ENCODE results near the gene CLC.

The CLC gene

DNA sequence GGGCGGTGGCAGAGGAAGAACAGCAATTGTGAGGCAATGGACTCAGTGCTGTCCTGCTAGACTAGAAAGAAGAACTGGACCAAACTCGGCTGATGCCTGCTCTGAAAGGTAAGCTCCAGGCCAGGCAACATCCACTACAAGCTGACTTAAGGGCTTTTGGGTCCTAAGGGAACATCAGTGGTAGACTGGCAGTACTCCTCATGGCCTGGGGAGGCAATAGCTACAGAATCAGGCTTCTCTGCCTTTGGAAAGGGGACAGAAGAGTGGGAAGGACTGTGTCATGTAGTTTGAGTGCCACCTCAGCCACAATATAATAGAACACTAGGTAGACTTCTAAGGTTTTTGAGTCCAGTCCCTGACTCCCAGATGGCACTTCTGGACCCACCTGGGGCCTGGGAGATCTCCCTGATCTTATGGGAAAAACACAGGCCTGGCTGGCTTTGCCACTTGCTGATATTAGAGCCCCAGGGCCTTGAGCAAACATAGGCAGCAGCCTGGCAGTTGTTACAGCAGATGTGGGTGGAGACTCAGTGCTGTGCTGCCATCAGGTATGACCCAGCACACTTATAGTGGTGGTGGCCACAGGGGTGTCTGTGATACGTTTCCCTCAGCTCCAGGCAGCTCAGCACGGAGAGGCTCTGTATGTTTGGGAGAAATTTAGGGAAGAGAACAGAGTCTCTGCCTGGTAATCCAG lies 9.2 kb upstream of the CLC start (continued):
- TF ChIP-seq ZNF112 (tag by site-specific recombination; IDR thresholded peaks at IDR 0.05), result no peak
- TF ChIP-seq ZNF600 (tag by site-specific recombination; IDR thresholded peaks at IDR 0.05), result no peak
- TF ChIP-seq GLI4 (tag by site-specific recombination; IDR thresholded peaks at IDR 0.05), result no peak
- TF ChIP-seq TCF7L2 (IDR thresholded peaks at IDR 0.05; ENCODE audit: borderline replicate concordance, low read depth, low read length), result no peak
- TF ChIP-seq ZNF266 (tag by site-specific recombination; IDR thresholded peaks at IDR 0.05; ENCODE audit: low read depth), result no peak
- no peak for TF ChIP-seq ZNF391 (tag by site-specific recombination; IDR thresholded peaks at IDR 0.05; ENCODE audit: borderline replicate concordance, low read depth)
- no peak for TF ChIP-seq ZNF404 (tag by site-specific recombination; IDR thresholded peaks at IDR 0.05)
- no peak for TF ChIP-seq ZNF132 (tag by site-specific recombination; IDR thresholded peaks at IDR 0.05; ENCODE audit: borderline replicate concordance)
- TF ChIP-seq, protein P1, sequence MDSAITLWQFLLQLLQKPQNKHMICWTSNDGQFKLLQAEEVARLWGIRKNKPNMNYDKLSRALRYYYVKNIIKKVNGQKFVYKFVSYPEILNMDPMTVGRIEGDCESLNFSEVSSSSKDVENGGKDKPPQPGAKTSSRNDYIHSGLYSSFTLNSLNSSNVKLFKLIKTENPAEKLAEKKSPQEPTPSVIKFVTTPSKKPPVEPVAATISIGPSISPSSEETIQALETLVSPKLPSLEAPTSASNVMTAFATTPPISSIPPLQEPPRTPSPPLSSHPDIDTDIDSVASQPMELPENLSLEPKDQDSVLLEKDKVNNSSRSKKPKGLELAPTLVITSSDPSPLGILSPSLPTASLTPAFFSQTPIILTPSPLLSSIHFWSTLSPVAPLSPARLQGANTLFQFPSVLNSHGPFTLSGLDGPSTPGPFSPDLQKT (IDR thresholded peaks at IDR 0.05; ENCODE audit: borderline replicate concordance, low read depth, low read length), result no peak
- TF ChIP-seq HOXA7 (CRISPR knock-in tag; IDR thresholded peaks at IDR 0.05; ENCODE audit: borderline replicate concordance), result no peak

DNA sequence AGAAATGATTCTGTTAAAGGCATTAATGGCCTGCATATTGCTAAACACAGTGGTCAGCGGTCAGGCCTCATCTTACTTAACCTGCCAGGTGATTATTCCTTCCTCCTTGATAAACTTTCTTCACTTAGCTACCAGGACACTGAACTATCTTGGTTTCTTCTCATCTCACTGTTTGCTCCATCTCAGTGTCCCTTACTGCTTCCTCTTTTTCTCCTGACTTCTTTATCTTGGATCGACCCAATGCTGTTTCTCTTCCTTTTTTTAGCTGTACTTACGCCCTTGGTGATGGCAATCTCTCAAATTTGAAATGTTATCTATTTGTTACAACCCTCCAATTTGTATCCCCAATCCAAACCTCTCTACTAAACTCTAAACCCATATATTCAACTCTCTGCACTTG lies 7.8 kb upstream of the CLC start:
- Histone ChIP-seq H3K36me3 (ENCODE audit: control insufficient read depth in 2 of 2, insufficient read depth in 1 of 2, low read length in 2 of 2) (no peaks in the 10 kb centered on the region; a peak in 1 of 3 replicates), H3K4me3 (ENCODE audit: low read depth, low read length) (no peak overlapping the region), H3K9me3 (ENCODE audit: control insufficient read depth, insufficient read depth, low read depth, low read length) (no peaks in the 10 kb centered on the region), H3K27ac (ENCODE audit: extremely low read depth, low read depth, low read length) (no peak overlapping the region), H3K4me1 (ENCODE audit: control insufficient read depth, insufficient read depth, low read length) (no peaks in the 10 kb centered on the region)
- CTCF ChIA-PET, result interaction anchor here (0.7 to 1.6 kb wide), 5 partner anchors 14 to 1168 kb away, joined by 3 to 4 read pairs (median 3); no protein-coding TSS in a partner anchor
- TF ChIP-seq, protein P2, sequence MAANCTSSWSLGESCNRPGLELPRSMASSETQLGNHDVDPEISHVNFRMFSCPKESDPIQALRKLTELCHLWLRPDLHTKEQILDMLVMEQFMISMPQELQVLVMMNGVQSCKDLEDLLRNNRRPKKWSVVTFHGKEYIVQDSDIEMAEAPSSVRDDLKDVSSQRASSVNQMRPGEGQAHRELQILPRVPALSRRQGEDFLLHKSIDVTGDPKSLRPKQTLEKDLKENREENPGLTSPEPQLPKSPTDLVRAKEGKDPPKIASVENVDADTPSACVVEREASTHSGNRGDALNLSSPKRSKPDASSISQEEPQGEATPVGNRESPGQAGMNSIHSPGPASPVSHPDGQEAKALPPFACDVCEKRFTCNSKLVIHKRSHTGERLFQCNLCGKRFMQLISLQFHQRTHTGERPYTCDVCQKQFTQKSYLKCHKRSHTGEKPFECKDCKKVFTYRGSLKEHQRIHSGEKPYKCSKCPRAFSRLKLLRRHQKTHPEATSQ (tag by site-specific recombination; IDR thresholded peaks at IDR 0.05), result no peak
- TF ChIP-seq, protein P3, sequence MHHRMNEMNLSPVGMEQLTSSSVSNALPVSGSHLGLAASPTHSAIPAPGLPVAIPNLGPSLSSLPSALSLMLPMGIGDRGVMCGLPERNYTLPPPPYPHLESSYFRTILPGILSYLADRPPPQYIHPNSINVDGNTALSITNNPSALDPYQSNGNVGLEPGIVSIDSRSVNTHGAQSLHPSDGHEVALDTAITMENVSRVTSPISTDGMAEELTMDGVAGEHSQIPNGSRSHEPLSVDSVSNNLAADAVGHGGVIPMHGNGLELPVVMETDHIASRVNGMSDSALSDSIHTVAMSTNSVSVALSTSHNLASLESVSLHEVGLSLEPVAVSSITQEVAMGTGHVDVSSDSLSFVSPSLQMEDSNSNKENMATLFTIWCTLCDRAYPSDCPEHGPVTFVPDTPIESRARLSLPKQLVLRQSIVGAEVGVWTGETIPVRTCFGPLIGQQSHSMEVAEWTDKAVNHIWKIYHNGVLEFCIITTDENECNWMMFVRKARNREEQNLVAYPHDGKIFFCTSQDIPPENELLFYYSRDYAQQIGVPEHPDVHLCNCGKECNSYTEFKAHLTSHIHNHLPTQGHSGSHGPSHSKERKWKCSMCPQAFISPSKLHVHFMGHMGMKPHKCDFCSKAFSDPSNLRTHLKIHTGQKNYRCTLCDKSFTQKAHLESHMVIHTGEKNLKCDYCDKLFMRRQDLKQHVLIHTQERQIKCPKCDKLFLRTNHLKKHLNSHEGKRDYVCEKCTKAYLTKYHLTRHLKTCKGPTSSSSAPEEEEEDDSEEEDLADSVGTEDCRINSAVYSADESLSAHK (tag by site-specific recombination; IDR thresholded peaks at IDR 0.05), result no peak
- TF ChIP-seq ZNF274 (IDR thresholded peaks at IDR 0.05; ENCODE audit: low read length), result no peak
- 0 out of 2 replicates have a peak, but pooled peaks have one; percentile 11 for TF ChIP-seq ZNF274 (tag by site-specific recombination; IDR thresholded peaks at IDR 0.05; ENCODE audit: borderline replicate concordance)
- POLR2A ChIA-PET, result no interaction called here

DNA sequence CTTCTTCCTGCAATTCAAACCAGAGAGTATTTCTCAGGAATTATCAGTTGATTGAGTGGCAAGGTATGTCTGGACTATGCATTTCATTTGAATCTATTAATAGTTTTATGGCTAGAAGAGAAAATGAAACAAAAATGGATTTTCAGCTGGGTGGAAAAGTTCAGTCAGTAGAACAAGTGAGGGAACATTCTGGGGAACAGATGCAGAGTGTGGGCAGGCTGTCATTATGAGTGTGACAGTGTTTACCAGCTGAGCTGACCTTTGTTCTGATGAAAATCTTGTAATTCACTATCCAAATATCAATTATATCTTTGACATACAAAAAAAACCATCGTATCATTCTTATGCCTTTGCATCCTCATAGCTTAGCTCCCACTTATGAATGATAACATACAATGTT lies 2.6 kb upstream of the CLC start:
- ChIA-PET POLR2A (no interaction called here), CTCF (interaction anchor here (0.5 kb wide), 2 partner anchors 10 to 70 kb away, joined by 3 read pairs; no protein-coding TSS in a partner anchor)
- no peaks in the 10 kb centered on the region; a peak in 1 of 3 replicates for H3K36me3 ChIP-seq (ENCODE audit: control insufficient read depth in 2 of 2, insufficient read depth in 1 of 2, low read length in 2 of 2)
- H3K4me3 ChIP-seq (ENCODE audit: low read depth, low read length), result no peak overlapping the region
- no peak overlapping the region for H3K27ac ChIP-seq (ENCODE audit: extremely low read depth, low read depth, low read length)
- no peaks in the 10 kb centered on the region for H3K4me1 ChIP-seq (ENCODE audit: control insufficient read depth, insufficient read depth, low read length)
- no peaks in the 10 kb centered on the region; the same call in 1 of the 2 replicates for H3K9me3 ChIP-seq (ENCODE audit: control insufficient read depth, insufficient read depth, low read depth, low read length)
- TF ChIP-seq ZNF24 (tag by site-specific recombination; IDR thresholded peaks at IDR 0.05) (no peak), SCRT2 (tag by site-specific recombination; IDR thresholded peaks at IDR 0.05) (no peak), ZNF37A (tag by site-specific recombination; IDR thresholded peaks at IDR 0.05) (no peak), ZNF266 (tag by site-specific recombination; IDR thresholded peaks at IDR 0.05; ENCODE audit: low read depth) (no peak), ZNF174 (tag by site-specific recombination; IDR thresholded peaks at IDR 0.05) (no peak), ZNF660 (tag by site-specific recombination; IDR thresholded peaks at IDR 0.05) (no peak), BCL11B (tag by site-specific recombination; IDR thresholded peaks at IDR 0.05; ENCODE audit: low read depth) (no peak), ZNF155 (tag by site-specific recombination; IDR thresholded peaks at IDR 0.05) (no peak), ZNF48 (tag by site-specific recombination; IDR thresholded peaks at IDR 0.05) (no peak), ZNF121 (tag by site-specific recombination; IDR thresholded peaks at IDR 0.05) (no peak)
- TF ChIP-seq, protein P4, sequence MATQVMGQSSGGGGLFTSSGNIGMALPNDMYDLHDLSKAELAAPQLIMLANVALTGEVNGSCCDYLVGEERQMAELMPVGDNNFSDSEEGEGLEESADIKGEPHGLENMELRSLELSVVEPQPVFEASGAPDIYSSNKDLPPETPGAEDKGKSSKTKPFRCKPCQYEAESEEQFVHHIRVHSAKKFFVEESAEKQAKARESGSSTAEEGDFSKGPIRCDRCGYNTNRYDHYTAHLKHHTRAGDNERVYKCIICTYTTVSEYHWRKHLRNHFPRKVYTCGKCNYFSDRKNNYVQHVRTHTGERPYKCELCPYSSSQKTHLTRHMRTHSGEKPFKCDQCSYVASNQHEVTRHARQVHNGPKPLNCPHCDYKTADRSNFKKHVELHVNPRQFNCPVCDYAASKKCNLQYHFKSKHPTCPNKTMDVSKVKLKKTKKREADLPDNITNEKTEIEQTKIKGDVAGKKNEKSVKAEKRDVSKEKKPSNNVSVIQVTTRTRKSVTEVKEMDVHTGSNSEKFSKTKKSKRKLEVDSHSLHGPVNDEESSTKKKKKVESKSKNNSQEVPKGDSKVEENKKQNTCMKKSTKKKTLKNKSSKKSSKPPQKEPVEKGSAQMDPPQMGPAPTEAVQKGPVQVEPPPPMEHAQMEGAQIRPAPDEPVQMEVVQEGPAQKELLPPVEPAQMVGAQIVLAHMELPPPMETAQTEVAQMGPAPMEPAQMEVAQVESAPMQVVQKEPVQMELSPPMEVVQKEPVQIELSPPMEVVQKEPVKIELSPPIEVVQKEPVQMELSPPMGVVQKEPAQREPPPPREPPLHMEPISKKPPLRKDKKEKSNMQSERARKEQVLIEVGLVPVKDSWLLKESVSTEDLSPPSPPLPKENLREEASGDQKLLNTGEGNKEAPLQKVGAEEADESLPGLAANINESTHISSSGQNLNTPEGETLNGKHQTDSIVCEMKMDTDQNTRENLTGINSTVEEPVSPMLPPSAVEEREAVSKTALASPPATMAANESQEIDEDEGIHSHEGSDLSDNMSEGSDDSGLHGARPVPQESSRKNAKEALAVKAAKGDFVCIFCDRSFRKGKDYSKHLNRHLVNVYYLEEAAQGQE (tag by site-specific recombination; IDR thresholded peaks at IDR 0.05), result no peak

Data from HEK293 (cell line).